Activated CD8-positive, alpha-beta memory T cell treated with anti-CD3 and anti-CD28 coated beads for 4 hours (primary cell): ENCODE results near the gene IGF2BP1.
"Not testable (repeated sequence)": the region's sequence is repeated elsewhere in the genome, so short reads cannot be mapped to it uniquely, and the experiment has no call there.

Experiments
- DNase-seq, 2 donors: peaks; one replicate each; pipeline ENCODE4 v3.0.0-alpha.2; 2020; ENCODE audit warnings: low read depth in 2 of 2

Gene IGF2BP1

GRCh38 chr17:49100601-49101000, 103.4 kb downstream of the IGF2BP1 start:
- DNase-seq: no peak

GRCh38 chr17:49101054-49101534, 103.9 kb downstream of the IGF2BP1 start:
- DNase-seq: no peak

DNA sequence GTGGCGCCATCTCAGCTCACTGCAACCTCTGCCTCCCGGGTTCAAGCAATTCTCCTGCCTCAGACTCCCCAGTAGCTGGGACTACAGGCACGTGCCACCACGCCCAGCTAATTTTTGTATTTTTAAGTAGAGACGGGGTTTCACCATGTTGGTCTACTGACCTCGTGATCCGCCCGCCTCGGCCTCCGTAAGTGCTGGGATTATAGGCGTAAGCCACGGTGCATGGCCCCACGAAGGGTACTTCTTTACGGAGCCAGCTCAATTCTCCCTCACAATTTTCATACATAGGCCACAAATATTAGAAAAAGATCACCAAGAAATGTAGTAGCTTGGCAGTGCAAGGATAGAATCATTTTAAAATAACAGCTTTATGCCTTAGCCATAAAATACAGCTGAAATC, 106.2 kb downstream of the IGF2BP1 start:
- DNase-seq: not testable (repeated sequence)

DNA sequence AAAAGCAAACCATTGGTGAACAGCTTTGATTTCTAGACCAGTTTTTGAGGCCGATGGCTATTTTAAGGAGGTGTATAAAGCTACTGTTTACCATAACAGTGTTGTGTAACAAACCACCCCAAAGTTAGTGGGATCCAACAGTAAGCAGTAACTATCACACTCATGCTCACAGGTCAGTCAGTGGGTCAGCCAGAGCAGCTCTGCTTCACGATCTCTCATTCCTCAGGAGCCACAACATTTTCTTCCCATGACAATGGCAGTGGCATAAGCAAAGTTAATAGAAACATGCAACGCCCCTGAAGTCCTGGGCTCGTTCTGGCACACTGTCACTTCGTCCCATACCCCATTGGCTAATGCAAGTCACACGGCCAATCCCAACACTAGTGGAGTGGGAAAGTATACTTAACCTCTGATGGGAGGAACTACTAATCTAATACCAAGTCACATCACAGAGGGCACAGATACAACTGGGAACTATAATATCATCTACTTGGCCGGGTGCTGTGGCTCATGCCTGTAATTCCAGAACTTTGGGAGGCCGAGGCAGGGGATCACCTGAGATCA, 107.4 kb downstream of the IGF2BP1 start:
- DNase-seq: no peak
